NCI-H1417 (cell line): Measurements from ENCODE around the gene DAAM1.

Source experiments
- DNase-seq, 3 experiments: peaks; one replicate each; lab custom pipeline; 2025; lab: John Stamatoyannopoulos, UW

Gene DAAM1

DNA sequence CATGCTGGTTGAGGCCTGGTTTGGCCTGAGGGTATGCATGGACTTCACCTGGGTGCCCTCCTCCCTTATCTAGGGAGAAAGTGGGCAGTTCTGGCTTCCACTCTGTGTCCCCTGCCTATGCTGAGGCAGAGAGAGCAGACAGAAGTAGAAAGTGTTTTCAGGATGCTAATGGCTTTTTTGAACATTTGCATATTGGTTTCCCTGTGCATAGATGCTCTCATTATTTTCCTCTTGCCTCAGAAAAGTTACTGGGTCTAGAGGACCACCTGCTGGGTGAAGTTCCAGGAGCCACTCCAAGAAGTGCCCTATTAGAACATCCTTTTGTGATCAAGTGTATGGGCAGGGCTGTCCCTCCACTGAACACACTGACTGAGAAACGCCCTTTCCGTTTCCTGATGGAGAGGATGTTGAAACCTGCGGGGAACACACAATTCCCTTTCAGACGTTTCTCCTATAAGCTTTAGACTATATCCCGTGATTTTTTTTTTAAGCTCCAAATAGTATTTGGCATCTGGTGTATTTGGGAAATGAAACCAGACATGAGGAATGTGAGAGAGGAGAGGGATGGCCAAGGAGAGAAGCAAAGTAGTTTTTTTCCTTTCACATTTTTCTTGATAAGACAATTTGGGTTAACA is 66.6 kb downstream of the DAAM1 start:
- peak in 1 of 3 experiments; percentile 10 for DNase-seq

DNA sequence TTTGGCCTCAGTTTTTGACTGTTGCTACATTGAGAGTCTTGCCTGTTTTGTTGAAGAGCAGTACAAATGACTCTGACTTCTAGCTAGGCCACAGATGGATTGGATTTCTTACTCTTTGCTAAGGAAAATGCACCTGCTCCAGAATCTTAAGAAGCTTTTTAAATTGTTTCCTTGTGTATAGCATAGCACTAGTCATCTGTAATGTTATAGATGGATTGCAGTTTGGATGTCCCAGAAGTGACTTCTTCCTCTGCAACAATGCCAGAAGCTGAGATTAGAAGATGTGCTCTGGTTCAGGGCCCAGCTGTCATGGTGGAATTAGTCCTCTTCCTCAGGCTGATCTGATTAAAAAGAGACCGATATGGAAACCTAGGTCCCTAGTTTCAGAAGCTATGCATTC is 67.9 kb downstream of the DAAM1 start:
- no peak for DNase-seq

DNA sequence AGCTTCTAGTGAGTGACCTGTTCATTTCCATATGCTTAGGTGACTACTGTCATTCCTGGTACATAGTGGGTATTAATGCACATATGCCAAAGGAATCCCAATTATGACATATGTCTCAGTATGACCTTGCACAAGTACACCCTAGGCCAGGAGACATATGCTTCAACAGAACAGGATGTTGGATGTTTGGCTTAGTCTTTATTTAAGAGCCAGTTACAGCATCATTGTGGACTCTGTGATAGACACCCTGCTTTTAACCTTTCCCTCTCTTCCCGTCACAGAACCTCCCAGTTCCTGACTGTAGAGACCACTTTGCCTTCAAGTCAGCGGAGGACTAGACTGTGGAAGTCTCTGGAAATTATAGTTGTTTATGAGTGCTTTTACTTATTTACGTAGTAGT is 72.9 kb downstream of the DAAM1 start:
- no peak for DNase-seq

DNA sequence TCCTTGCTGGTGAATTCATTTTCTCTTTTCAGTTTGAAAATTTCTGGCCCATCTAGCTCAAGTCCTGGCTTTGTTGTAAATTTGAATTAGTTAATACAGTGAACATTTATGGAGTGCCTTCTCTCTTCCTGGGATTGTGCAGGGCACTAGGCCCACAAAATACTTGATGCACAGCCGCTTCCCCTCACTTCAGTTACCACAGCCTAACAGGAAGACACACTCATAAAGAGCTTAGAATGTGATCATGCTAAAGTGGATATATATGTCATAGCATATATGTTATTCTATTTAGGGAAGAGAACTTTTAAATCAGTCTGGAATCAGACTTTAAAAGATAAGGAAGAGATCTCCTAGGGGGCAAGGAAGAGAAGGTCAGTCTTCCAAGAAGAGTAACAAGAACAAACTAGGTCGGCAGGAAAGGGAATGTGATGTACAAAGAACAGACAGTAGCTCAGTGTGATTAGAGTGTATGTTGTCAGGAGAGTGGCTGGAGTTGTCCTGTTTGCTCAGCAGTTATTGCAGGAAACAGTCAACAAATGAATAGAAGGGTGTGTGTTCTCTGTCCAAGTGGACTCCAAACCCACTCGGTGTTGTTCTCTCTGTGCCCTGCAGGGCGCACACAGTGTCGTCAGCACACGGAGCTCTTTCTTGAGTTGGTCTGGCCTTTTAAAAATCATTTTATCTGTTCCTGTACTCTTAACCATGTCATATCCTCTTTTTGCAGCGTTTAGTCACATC is 74.4 kb downstream of the DAAM1 start:
- peak in 2 of 3 experiments; percentile 10 to 49 for DNase-seq

DNA sequence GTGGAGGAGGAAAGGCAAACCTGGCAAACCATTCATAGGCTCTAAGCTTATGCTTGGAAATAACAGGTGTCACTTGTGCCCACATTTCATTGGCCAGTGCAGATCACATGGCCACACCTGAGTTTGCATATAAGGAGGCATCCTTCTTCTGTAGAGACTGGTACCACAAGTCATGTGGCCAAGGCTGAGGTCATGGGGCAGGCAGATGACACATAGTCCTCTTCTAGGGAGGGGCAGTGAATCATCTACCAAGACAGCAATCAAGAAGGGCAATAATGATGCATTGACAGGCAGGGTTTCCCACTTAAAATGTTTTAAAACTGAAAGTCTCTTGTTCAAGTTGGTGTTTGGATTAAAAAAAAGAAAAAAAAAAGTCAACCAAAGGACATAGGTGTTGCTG is 77.3 kb downstream of the DAAM1 start:
- no peak for DNase-seq

DNA sequence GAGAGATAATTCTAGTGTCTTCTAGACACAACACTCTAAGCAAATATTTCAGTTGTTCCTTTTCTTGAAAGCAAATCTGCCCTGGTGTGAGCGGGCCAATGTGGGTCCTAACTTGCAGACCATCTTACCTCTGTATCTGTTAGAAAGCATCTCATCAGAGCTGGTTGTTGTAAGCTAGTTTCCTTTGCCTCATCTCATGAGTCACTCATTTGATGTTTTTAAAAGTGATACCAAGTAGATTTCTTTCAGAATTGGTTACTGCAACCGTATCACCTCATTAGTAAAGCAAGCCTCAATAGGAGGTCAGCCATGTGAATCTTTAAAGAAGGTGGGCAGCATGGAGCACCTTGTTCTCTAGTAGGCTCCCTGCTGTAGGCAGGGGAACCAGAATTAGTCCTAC is 78.6 kb downstream of the DAAM1 start:
- no peak for DNase-seq

DNA sequence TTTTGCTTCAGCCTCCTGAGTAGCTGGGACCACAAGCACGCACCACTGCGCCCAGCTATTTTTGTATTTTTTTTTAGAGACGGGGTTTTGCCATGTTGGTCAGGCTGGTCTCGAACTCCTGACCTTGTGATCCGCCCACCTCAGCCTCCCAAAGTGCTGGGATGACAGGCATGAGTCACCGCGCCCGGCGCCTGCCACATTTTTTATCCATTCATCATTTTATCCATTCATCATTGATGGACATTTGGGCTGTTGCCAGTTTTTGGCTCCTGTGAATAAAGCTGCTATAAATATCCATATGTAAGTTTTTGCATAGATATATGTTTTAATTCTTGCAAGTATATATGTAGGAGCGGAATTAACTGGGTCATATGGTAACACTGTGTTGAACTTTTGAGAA is 79.5 kb downstream of the DAAM1 start:
- DNase-seq: no peak

DNA sequence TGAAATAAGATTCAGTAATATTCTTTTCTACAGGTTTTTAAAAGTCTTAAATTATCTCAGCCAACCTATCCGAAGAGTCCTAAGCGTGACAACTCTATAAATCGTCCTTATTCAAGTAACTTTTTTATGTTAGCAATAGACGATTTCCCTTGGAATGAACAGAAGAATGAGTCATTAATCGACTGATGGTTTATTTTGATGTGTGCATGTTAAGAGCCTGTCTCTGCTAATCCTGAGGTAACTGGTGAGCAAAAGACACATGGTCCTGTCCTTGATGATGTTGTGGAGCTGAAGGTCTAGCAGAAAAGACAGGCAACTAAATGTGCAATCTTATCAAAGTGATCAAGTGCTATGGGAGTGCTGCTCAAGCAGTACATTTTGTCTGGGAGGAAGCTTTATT is 80.4 kb downstream of the DAAM1 start:
- DNase-seq: no peak

DNA sequence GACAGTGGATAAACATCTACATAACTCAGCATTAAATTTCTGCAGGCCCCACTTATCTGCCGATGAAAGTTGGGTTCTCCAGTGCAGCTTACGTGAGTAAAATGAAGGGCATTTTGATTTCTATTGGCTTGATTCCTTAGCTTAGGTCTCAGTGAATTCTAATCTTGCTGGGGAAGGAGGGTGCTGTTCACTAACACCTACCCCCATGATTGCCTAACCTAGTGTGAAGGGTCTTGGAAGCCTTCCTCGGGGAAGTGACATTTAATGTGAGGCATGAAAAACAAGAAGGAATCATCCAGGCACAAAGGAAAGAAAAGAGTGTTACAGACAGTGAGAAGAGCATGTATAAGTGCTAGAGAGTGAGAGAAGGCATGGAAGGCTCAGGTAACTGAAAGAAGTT is 81.0 kb downstream of the DAAM1 start:
- DNase-seq: no peak

DNA sequence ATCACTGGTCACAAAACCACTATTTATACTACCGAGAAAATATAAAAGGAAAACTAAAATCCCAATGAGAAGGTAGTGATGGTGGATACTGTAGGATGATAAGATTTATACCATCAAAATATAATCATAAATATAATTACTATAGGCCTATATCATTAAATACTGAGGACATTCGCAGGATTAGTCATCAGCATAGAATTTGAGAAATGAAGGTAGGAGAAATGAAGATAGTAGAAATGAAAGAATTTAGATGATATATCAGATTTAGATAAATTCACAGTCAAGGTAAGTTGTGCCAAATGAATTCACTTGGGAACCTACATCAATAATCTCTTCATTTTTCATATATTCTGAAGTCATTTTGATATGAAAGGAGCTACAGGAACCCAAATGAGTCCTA is 82.8 kb downstream of the DAAM1 start:
- DNase-seq: no peak

DNA sequence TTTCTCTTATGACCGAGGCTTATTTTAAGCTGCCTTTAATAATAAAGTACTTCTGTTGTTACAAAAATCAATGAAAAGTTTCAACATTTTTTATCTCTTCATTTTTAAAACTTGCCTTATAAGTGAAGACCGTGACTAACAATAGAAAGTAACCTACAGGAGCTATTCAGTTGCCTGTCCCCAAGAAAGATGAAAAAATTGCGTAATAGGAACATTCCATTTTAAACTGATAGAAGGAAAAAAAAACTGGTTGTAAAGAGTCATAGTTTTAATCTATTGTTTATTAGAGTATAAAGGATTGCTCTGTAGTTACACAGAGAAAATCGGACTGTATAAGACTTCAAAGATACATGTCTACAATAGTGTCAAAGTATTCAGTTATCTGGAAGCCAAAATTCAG is 83.3 kb downstream of the DAAM1 start:
- DNase-seq: no peak

DNA sequence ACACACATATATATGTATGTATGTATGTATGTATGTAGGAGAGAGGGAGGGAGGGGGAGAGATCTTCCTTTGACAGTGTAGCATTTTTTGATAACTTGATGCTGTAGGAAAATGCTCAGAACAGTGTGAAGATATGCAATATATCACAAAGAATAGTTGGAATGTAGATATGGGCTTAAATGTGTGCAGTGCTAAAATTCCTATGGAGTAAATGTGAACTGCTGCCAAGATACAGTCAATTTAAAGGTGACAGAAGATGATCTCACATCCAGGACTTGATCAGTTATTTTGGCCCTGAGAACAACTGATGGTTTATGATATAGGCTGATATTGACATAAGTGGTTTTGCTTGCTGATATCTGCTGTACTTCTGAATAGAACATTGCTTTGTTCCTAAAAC is 84.2 kb downstream of the DAAM1 start:
- DNase-seq: no peak

DNA sequence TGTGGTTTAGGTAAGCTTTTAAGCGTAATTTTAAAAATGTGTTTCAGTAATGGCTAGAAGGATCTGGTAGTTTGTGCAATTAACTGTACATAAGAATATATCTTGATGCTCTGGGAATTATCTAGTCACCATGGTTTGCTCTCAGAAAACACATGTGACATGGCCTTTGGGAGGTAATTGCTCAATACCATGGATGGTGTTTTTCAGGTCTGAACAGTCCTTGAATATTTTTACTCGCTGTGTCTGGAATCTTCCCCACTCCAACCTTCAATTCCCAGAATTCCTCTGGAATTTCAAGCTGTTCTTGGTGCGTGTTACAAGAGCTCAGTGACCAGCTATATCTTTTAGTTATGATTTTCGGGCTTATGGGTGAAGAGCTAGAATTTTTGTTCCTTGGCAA is 85.3 kb downstream of the DAAM1 start:
- DNase-seq: no peak

DNA sequence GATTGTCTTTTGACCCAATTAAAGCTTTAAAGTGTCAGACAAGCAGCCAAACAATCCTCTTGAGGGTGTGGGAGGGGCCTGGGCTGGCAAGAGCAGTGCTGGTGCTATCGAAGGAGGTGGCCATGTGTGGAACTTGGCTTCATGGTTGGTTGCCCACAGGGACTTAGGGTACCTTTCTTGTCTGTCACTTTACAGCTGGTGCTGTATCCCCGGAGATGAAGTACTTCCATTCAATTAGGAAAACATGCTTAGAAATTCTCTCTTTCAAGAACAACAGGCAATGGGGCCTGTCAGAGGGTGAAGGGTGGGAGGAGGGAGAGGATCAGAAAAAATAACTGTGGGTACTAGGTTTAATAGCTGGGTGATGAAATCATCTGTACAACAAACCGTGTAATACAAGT is 86.5 kb downstream of the DAAM1 start:
- peak in 2 of 3 experiments; percentile 21 to 83 for DNase-seq

DNA sequence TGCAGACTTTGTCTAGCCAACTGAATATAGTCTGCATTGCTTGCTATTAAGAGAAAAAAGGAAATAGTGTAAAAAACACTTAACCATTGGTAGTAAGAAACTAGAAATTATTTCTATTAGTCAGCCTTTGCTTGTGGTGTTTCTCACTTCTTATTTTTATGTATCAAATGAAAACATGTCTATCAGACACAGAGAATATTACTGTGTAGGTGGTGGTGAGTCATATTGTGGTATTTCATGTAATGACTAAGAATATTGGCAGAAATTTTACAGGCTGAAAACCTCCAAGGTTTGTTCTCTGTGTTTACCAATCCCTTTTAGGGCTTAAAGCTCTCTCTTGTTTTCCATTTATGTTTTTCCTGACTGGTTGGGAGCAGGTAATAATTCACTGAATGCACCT is 87.2 kb downstream of the DAAM1 start:
- DNase-seq: no peak

DNA sequence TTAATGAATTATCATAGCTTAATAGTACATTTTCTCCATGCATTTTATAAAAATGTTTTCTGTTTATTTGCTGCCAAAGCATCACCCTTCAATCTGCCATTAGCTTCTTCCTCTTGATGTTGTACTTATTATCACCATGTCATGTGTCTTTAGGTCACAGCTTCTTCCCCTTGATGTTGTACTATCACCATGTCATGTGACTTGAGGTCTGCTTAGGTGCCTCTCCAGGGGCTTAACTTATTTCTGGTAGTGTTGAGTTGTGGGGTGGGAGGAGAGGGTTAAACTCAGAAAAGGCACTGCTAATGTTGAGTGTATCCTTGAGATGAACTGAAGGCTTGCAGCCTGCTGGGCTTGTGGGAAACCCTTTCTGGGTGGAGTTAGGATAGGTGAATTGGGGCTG is 87.8 kb downstream of the DAAM1 start:
- no peak for DNase-seq

DNA sequence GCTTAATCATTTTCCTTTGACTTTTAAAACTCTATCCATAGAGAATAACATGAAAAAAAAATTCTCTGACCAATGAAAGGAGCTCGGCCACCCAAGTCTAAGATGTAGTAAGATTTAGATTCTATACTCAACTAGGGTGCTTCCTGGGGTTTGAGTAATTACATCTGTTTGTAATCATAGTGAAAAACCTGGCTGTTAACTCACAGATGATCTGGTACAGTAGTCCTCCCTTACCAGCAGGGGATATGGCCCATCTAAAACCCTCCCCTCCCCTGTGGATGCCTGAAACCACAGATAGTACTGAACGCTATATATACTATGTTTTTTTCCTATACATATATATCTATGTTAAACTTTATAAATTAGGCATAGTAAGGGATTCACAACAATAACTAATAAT is 89.2 kb downstream of the DAAM1 start:
- DNase-seq: peak in 1 of 3 experiments; percentile 2

DNA sequence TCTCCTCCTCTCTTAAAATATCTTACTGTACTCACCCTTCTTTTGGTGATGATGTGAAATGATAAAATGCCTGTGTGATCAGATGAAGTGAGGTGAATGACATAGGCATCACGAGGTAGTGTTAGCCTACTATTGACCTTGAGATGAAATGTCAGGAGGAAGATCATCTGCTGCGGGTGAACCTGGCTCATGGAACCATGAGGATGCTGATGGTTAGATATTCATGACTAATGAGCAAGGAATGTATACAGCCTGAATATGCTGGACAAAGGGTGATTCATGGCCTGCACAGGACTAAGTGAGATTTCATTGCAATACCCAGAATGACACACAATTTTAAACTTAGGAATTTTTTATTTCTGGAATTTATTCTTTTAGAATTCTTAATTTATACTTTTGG is 89.6 kb downstream of the DAAM1 start:
- DNase-seq: no peak

DNA sequence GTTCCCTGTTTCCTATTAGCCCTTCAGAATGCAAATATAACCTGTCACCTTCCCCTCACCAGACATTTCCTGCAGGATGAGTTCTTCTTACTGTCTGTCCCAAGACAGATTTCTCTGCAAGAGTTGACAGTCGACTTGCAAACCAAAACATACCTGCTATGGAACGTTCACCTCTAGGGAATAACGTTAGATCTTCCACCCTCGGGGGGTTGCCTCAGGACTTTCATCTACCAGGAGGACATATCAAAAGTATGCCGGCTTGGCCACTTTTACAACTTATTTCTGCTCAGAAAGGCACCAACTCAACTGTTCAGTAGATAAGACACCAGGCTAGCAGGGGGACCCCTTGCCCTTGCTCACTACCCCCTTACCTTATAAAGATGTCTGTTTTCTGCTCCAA is 92.5 kb downstream of the DAAM1 start:
- DNase-seq: no peak

DNA sequence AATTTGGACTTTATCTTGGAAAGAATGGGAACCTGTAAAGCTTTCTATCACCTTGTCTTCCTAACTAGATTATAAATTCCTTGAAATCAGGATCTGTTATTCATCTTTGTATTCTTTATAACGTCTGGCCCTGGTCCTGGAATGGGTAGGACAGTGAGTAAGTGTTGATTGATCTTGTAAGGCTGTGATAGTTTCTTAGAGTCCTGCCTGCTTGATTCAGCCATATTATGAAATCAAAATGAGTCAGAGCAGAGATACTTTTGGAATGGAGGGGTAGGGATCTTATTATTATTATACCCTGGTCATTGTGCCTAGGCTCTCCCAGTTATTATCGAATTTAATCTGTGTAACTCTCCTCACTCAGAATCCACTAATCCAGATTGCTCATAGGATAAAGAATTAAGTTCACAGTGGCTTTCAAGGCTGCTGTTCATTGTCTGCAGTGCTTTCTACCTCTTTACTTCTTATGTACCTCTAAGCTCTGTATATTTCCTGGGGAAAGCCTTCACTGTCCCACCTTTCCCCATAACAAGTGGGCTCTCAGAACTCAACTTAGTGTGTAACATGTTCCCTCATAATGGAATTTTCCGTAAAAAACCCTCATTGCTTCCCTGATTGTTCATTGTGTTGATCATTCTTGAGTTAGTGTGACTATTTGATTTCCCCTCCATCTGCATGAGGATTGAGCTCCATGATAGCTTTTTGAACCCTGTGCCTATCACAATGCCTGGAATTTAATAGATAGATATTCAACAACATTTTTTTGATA is 93.3 kb downstream of the DAAM1 start:
- DNase-seq: no peak

DNA sequence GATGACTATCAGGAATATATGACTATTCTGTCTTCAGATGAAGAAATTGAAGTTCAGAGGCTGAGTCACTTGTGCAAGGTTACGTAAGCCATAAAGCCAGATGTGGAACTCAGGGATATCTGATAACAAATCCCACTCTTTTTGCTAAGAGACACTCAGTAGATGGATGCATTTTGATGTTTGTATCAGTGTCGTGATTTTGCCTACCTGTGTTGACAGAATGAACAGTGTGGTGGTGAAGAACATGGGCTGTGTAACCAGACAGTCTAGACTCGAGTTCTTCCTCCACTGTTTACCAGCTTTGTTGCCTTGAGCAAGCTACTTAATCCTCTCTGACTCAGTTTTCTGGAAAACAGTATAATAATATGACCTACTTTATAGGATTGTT is 93.9 kb downstream of the DAAM1 start:
- no peak for DNase-seq

DNA sequence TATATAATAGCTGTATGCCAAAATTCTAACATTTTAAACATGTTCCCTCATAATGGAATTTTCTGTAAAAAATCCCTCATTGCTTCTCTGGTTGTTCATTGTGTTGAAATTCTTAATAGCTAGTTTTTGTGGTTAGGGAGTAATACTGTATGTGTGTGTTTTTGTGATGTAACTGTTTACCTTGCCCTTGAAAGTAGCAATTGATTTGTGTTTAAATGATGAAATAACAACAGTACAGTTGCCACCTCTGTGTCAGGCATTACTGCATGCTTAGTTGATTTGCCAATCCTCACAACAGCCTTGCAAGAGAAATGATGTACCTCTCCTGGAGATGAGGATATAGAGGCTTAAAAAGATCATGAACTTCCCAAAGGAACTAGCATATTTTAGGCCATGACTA is 94.9 kb downstream of the DAAM1 start:
- peak in 1 of 3 experiments; percentile 28 for DNase-seq

DNA sequence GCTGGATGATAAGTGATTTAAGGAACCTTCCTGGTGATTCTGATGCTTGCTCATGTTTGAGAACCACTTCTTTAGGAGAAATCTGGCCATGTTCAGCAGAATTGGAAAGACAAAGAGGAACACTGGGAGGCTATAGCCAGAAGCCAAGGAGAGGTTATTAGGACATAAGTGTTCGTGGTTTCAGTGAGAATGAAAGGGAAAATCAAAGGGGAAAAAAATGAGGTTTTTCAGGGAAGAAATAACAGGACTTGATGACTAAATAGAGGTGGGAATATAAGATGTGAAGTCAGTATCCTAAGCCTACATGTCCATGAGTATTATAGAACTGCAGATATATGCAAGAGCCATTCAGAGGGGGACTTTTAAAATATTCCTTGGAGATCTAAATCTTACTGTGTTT is 95.6 kb downstream of the DAAM1 start:
- no peak for DNase-seq
